DND-41 (cell line): ENCODE results near the gene PITX1.

ENCODE experiments used
- ATAC-seq: fragments of 200-7000 bp; cut with Tn5 transposase; 3 replicates; pipeline ENCODE4 v1.9.1; 2021; ENCODE audit warnings: low read depth; ENCODE audit not compliant: insufficient read depth
- DNase-seq: peaks from one replicate; pipeline ENCODE4 v3.0.0-alpha.2; 2020
- H2AFZ ChIP-seq: 2 replicates; pipeline ENCODE4 v1.6.0; 2012; ENCODE audit warnings: low read depth, low read length
- H3K27ac ChIP-seq: 2 replicates; pipeline ENCODE4 v1.5.1; 2012; ENCODE audit warnings: low read length, inconsistent platforms
- H3K27me3 ChIP-seq: fragments of 200-600 bp; sonication (generic); 2 replicates; pipeline ENCODE4 v1.6.0; 2012; ENCODE audit warnings: low read length, mild to moderate bottlenecking, inconsistent platforms; ENCODE audit not compliant: insufficient read depth, poor library complexity
- H3K36me3 ChIP-seq: 2 replicates; pipeline ENCODE4 v1.5.1; 2012; ENCODE audit warnings: low read length, inconsistent platforms; ENCODE audit not compliant: insufficient read depth
- H3K4me1 ChIP-seq: 2 replicates; pipeline ENCODE4 v1.5.1; 2012; ENCODE audit warnings: mild to moderate bottlenecking, low read length; ENCODE audit not compliant: insufficient read depth
- H3K4me2 ChIP-seq: 2 replicates; pipeline ENCODE4 v1.6.0; 2012; ENCODE audit warnings: mild to moderate bottlenecking, moderate library complexity, low read length, inconsistent platforms; ENCODE audit not compliant: insufficient read depth
- H3K4me3 ChIP-seq, 2 experiments: fragments of 200-600 bp in 1 of 2; shearing (Covaris generic) in 1 of 2; 2 replicates each; pipeline ENCODE4 v1.5.1; 2012 to 2016; ENCODE audit warnings: inconsistent platforms in 2 of 2, low read length in 2 of 2, mild to moderate bottlenecking in 2 of 2, low read depth in 1 of 2, moderate library complexity in 1 of 2
- H3K79me2 ChIP-seq: 2 replicates; pipeline ENCODE4 v1.6.0; 2012; ENCODE audit warnings: low read length, inconsistent platforms; ENCODE audit not compliant: insufficient read depth
- H3K9ac ChIP-seq: 2 replicates; pipeline ENCODE4 v1.6.0; 2012; ENCODE audit warnings: low read depth, mild to moderate bottlenecking, inconsistent platforms, low read length, moderate library complexity
- H3K9me3 ChIP-seq: 2 replicates; pipeline ENCODE4 v1.5.1; 2012; ENCODE audit warnings: low read length, moderate library complexity, mild to moderate bottlenecking, inconsistent platforms; ENCODE audit not compliant: insufficient read depth, severe bottlenecking
- H4K20me1 ChIP-seq: 2 replicates; pipeline ENCODE4 v1.6.0; 2012; ENCODE audit warnings: low read length; ENCODE audit not compliant: insufficient read depth
- EZH2 ChIP-seq: IDR thresholded peaks from 3 replicates; pipeline ENCODE4 v1.6.1; 2012; ENCODE audit warnings: borderline replicate concordance, low read depth, mild to moderate bottlenecking, moderate library complexity, low read length, inconsistent platforms; ENCODE audit not compliant: severe bottlenecking
- TF ChIP-seq, protein P1 (sequence below): IDR thresholded peaks from 2 replicates; pipeline ENCODE4 v1.5.1; 2012; ENCODE audit warnings: borderline replicate concordance, low read length, moderate library complexity, mild to moderate bottlenecking; ENCODE audit not compliant: poor library complexity, severe bottlenecking; ENCODE audit errors: extremely low read depth

PITX1 gene

DNA sequence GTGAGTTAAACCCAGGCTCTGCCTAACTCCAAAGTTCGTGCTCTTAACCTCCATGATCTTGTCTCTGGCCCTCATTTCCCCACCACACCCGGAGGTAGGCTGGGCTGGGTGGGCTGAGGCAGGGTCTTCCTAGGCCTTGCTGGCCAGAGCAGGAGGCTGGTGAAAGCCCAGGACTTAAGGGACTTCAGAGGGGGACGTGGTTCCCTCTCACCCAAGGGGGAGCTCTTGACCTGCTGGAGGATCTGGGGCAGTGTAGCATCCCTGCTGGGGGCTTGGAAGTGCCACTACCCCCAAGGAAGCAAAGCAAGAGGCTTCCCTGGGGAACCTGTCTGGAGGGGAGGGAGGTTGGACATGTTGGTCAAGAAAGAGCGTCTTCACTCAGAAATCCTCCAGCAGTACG is 14.7 kb downstream of the PITX1 start:
- Histone ChIP-seq H3K4me3 (no peak overlapping the region), H3K9me3 (no peaks in the 10 kb centered on the region), H3K79me2 (no peaks in the 10 kb centered on the region), H3K27me3 (no peaks in the 10 kb centered on the region), H4K20me1 (no peaks in the 10 kb centered on the region), H3K9ac (no peak overlapping the region), H3K4me2 (no peak overlapping the region), H3K27ac (no peak overlapping the region), H3K36me3 (no peaks in the 10 kb centered on the region), H2AFZ (no peak overlapping the region), H3K4me1 (no peaks in the 10 kb centered on the region)
- DNase-seq: no peak
- no peak for ATAC-seq
- TF ChIP-seq, protein P1, sequence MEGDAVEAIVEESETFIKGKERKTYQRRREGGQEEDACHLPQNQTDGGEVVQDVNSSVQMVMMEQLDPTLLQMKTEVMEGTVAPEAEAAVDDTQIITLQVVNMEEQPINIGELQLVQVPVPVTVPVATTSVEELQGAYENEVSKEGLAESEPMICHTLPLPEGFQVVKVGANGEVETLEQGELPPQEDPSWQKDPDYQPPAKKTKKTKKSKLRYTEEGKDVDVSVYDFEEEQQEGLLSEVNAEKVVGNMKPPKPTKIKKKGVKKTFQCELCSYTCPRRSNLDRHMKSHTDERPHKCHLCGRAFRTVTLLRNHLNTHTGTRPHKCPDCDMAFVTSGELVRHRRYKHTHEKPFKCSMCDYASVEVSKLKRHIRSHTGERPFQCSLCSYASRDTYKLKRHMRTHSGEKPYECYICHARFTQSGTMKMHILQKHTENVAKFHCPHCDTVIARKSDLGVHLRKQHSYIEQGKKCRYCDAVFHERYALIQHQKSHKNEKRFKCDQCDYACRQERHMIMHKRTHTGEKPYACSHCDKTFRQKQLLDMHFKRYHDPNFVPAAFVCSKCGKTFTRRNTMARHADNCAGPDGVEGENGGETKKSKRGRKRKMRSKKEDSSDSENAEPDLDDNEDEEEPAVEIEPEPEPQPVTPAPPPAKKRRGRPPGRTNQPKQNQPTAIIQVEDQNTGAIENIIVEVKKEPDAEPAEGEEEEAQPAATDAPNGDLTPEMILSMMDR: peak; percentile 28
- TF ChIP-seq EZH2: no peak

DNA sequence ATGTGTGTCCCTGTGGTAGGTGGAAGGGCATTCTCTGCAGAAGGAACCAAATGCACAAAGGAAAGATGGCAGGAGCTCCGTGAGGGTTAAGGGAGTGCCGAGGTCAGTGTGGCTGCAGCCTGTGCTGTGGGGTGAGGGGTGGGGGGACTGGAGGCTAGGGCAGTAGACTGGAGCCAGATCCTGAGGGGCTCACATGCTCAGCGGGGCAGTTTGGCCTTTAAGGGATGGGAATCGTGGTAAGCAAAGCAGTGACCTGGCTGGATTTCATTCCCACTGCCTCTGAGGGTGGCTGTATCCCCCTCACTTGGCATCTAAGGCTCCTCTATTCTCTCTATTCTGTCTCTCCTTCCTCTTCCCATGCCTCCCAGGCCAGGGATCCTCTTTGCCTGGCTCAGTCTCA is 15.6 kb downstream of the PITX1 start:
- H3K4me2 ChIP-seq: no peak overlapping the region
- no peaks in the 10 kb centered on the region for H4K20me1 ChIP-seq
- H2AFZ ChIP-seq: no peak overlapping the region
- H3K27me3 ChIP-seq: no peaks in the 10 kb centered on the region
- TF ChIP-seq, protein P1: no peak
- DNase-seq (no peak), ATAC-seq (no peak)
- H3K27ac ChIP-seq: no peak overlapping the region
- no peaks in the 10 kb centered on the region for H3K36me3 ChIP-seq
- H3K4me1 ChIP-seq: no peaks in the 10 kb centered on the region
- H3K4me3 ChIP-seq: no peak overlapping the region
- H3K79me2 ChIP-seq: no peaks in the 10 kb centered on the region
- no peaks in the 10 kb centered on the region for H3K9me3 ChIP-seq
- no peak overlapping the region for H3K9ac ChIP-seq

DNA sequence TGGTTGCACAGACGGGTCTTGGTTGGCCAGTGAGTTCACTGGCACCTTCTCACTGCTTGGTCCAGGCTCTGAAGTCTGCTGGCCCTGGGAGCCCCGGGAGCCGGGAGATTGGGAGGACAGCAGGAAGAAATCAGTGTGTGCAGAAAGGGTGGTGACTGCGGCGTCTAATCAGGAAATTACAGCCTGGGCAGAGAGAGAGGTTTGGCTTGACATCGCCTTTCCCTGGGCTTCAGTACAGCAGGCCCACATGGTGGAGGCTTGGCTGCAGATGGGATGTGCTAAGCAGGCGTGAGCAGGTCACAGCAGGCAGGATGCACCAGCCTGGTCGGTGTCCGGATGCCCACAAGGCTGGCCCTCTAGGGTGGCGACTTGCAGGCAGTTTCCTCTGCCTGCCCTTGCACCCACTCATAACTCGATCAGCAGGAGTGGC is 17.2 kb downstream of the PITX1 start:
- Histone ChIP-seq H3K9me3 (no peaks in the 10 kb centered on the region), H3K79me2 (no peaks in the 10 kb centered on the region), H3K9ac (no peak overlapping the region), H3K27ac (no peak overlapping the region), H2AFZ (no peak overlapping the region), H3K36me3 (no peaks in the 10 kb centered on the region), H3K4me2 (no peak overlapping the region), H3K4me3 (no peak overlapping the region), H4K20me1 (no peaks in the 10 kb centered on the region), H3K4me1 (no peaks in the 10 kb centered on the region), H3K27me3 (no peaks in the 10 kb centered on the region)
- TF ChIP-seq EZH2: no peak
- TF ChIP-seq, protein P1: no peak
- DNase-seq (no peak), ATAC-seq (no peak)

DNA sequence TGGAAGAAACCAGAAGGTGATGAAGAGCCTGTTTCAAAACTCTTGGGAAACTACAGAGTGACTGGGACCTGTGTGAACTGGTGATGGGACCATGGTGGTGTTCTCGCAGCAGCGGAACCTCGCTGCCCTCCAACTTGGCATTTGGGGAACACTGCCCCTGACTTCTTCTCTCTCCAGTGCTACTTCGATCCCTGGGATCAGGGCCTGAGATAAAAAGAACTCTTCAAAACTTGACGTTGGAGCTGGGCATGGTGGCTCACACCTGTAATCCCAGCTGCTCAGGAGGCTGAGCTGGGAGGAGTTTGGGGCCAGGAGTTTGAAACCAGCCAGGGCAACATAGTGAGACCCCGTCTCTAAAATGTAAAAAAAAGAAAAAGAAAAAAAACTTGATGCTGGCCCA is 18.1 kb downstream of the PITX1 start:
- no peak overlapping the region for H2AFZ ChIP-seq
- H3K27ac ChIP-seq: no peak overlapping the region
- no peaks in the 10 kb centered on the region for H3K4me1 ChIP-seq
- no peak overlapping the region for H3K4me3 ChIP-seq
- H3K79me2 ChIP-seq: no peaks in the 10 kb centered on the region
- no peak overlapping the region for H3K9ac ChIP-seq
- no peaks in the 10 kb centered on the region for H3K36me3 ChIP-seq
- H3K4me2 ChIP-seq: no peak overlapping the region
- no peak for DNase-seq
- H4K20me1 ChIP-seq: no peaks in the 10 kb centered on the region
- no peaks in the 10 kb centered on the region for H3K9me3 ChIP-seq
- no peaks in the 10 kb centered on the region for H3K27me3 ChIP-seq
- no peak for ATAC-seq
- TF ChIP-seq, protein P1: no peak
- TF ChIP-seq EZH2: no peak
